ENCODE measurements around the gene TOPAZ1.

Gene TOPAZ1

GRCh38 chr3:44241706-44242105, at the start of gene TOPAZ1:
Gene TOPAZ1, plus strand, starts transcription at chr3:44241886. Its CDS starts 168 bp downstream, at chr3:44242054.
- DNase-seq, result no peak

- DNase-seq, result no peak
Observed at GRCh38 chr3:44198284-44199269, 43.1 kb upstream of the TOPAZ1 start.

GRCh38 chr3:44206261-44206660, 35.4 kb upstream of the TOPAZ1 start:
- DNase-seq, result no peak

- DNase-seq, result no peak
Observed at GRCh38 chr3:44206862-44207652, 34.6 kb upstream of the TOPAZ1 start.

- DNase-seq, result no peak
Observed at GRCh38 chr3:44208086-44208485, 33.6 kb upstream of the TOPAZ1 start.

- DNase-seq, result no peak
Observed at GRCh38 chr3:44208568-44208967, 33.1 kb upstream of the TOPAZ1 start.

GRCh38 chr3:44210967-44211366, 30.7 kb upstream of the TOPAZ1 start:
- no peak for DNase-seq

- DNase-seq, result no peak
Observed at GRCh38 chr3:44222337-44222736, 19.3 kb upstream of the TOPAZ1 start.

- DNase-seq, result no peak
Observed at GRCh38 chr3:44223299-44223698, 18.4 kb upstream of the TOPAZ1 start.

- DNase-seq, result no peak
Observed at GRCh38 chr3:44224131-44224530, 17.6 kb upstream of the TOPAZ1 start.

- DNase-seq, result no peak
Observed at GRCh38 chr3:44226573-44226972, 15.1 kb upstream of the TOPAZ1 start.

- DNase-seq, result no peak
Observed at GRCh38 chr3:44227632-44228031, 14.1 kb upstream of the TOPAZ1 start.

GRCh38 chr3:44228900-44229299, 12.8 kb upstream of the TOPAZ1 start:
- DNase-seq, result no peak

GRCh38 chr3:44232407-44232806, 9.3 kb upstream of the TOPAZ1 start:
- DNase-seq, result no peak

GRCh38 chr3:44234648-44235268, 6.9 kb upstream of the TOPAZ1 start:
- DNase-seq, result no peak

- DNase-seq, result no peak
Observed at GRCh38 chr3:44235604-44236484, 5.8 kb upstream of the TOPAZ1 start.

GRCh38 chr3:44236485-44236908, 5.2 kb upstream of the TOPAZ1 start:
- no peak for DNase-seq

- no peak for DNase-seq
Observed at GRCh38 chr3:44237161-44237560, 4.5 kb upstream of the TOPAZ1 start.

GRCh38 chr3:44237665-44238064, 4.0 kb upstream of the TOPAZ1 start:
- no peak for DNase-seq

- DNase-seq, result no peak
Observed at GRCh38 chr3:44238889-44239288, 2.8 kb upstream of the TOPAZ1 start.

- DNase-seq, result no peak
Observed at GRCh38 chr3:44240061-44240460, 1.6 kb upstream of the TOPAZ1 start.

- no peak for DNase-seq
Observed at GRCh38 chr3:44242721-44243120, 1.0 kb downstream of the TOPAZ1 start.

Measured in NCI-H1436 treated with DMSO at 0.1 percent for 48 hours (cell line).